CD4-positive, alpha-beta memory T cell (primary cell): ENCODE measurements around the gene TAS2R40. TPM values are rescaled to one million over a fixed set of nuclear protein-coding genes. Genes with fewer than 3 reads are reported as not detected.
"Not testable (repeated sequence)": the region's sequence is repeated elsewhere in the genome, so short reads cannot be mapped to it uniquely, and the experiment has no call there.

Experiments
- CTCF ChIA-PET: fragments of 350-600 bp; sonication (Branson Sonifier 250); formaldehyde crosslinking; loops from one replicate; lab custom pipeline; 2021; ENCODE audit warnings: inconsistent platforms; ENCODE audit not compliant: partially characterized antibody; lab: Charles Lee
- POLR2A ChIA-PET: fragments of 350-600 bp; sonication (Branson Sonifier 250); formaldehyde crosslinking; loops from one replicate; lab custom pipeline; 2021; ENCODE audit not compliant: partially characterized antibody; lab: Charles Lee
- DNase-seq, 5 donors: peaks; one replicate each; pipeline versions ENCODE4 v3.0.0 to v3.0.0-alpha.2; 2020 to 2022; ENCODE audit warnings: mixed read lengths in 1 of 5
- H3K27ac ChIP-seq: one replicate; pipeline ENCODE4 v1.7.0; 2013; ENCODE audit warnings: low read depth, low read length
- H3K27me3 ChIP-seq: 2 replicates; pipeline ENCODE4 v1.7.0; 2013; ENCODE audit warnings: mild to moderate bottlenecking, low read length, moderate library complexity; ENCODE audit not compliant: insufficient read depth
- H3K36me3 ChIP-seq: 2 replicates; pipeline ENCODE4 v1.7.0; 2013; ENCODE audit warnings: mild to moderate bottlenecking, low read length, moderate library complexity; ENCODE audit not compliant: insufficient read depth
- H3K4me1 ChIP-seq: 2 replicates; pipeline ENCODE4 v1.7.0; 2013; ENCODE audit warnings: mild to moderate bottlenecking, low read length, moderate library complexity; ENCODE audit not compliant: insufficient read depth
- H3K4me3 ChIP-seq, 2 donors: one replicate each; pipeline ENCODE4 v1.7.0; 2013; ENCODE audit warnings: low read length in 2 of 2, mild to moderate bottlenecking in 1 of 2
- H3K9me3 ChIP-seq, 2 donors: one replicate each; pipeline ENCODE4 v1.7.0; 2013; ENCODE audit warnings: low read length in 2 of 2, control low read depth in 1 of 2; ENCODE audit not compliant: control insufficient read depth in 1 of 2
- H3K27ac Mint-ChIP-seq, 7 donors: one replicate each; pipeline ENCODE4 v1.8.0; 2020 to 2021; ENCODE audit warnings: mixed read lengths in 7 of 7, mild to moderate bottlenecking in 6 of 7, inconsistent platforms in 3 of 7, moderate library complexity in 3 of 7
- H3K27me3 Mint-ChIP-seq, 2 donors: one replicate each; pipeline ENCODE4 v1.8.0; 2020 to 2021; ENCODE audit warnings: mixed read lengths in 2 of 2
- H3K36me3 Mint-ChIP-seq, 2 donors: one replicate each; pipeline ENCODE4 v1.8.0; 2020 to 2021; ENCODE audit warnings: mixed read lengths in 2 of 2, inconsistent platforms in 1 of 2, mild to moderate bottlenecking in 1 of 2
- H3K4me1 Mint-ChIP-seq, 4 donors: one replicate each; pipeline ENCODE4 v1.8.0; 2020 to 2021; ENCODE audit warnings: mixed read lengths in 4 of 4, mild to moderate bottlenecking in 1 of 4
- H3K4me3 Mint-ChIP-seq, 8 donors: one replicate each; pipeline ENCODE4 v1.8.0; 2020 to 2021; ENCODE audit warnings: mixed read lengths in 8 of 8, mild to moderate bottlenecking in 7 of 8, moderate library complexity in 6 of 8, inconsistent platforms in 3 of 8
- H3K9me3 Mint-ChIP-seq, 8 donors: one replicate each; pipeline ENCODE4 v1.8.0; 2020 to 2021; ENCODE audit warnings: mixed read lengths in 8 of 8, mild to moderate bottlenecking in 5 of 8, inconsistent platforms in 3 of 8, moderate library complexity in 1 of 8
- intact Hi-C: fragments of 100-400 bp; cut with micrococcal nuclease; formaldehyde crosslinking; loops from one replicate; pipeline ENCODE4 v1.15.1; 2023
- polyA plus RNA-seq, 2 donors: library from polyadenylated mRNA; unstranded; fragments of 300-500 nt; fragmentation: Illumina TruSeq; gene quantifications; one replicate each; pipeline ENCODE4 v1.2.3, GENCODE V29; 2021
- total RNA-seq, 2 experiments: library from RNA; stranded (reverse); gene quantifications; one replicate each; pipeline ENCODE4 v1.2.3, GENCODE V29; 2021

TAS2R40 gene
- not detected for total RNA-seq
- not detected for polyA plus RNA-seq

- H3K9me3 ChIP-seq: no peaks in the 10 kb centered on the region
- no peaks in the 10 kb centered on the region for H3K36me3 ChIP-seq
- Mint-ChIP-seq H3K27me3 (peaks cover 19 to 25% of the 10 kb centered on the region in 2 donors), H3K4me3 (no peak within 1 kb of the TSS), H3K9me3 (no peaks in the 10 kb centered on the region), H3K4me1 (no peaks in the 10 kb centered on the region), H3K36me3 (no peaks in the 10 kb centered on the region), H3K27ac (no peak within 1 kb of the TSS)
- no peak for DNase-seq
- ChIA-PET CTCF (interaction anchor here (1.4 to 11.0 kb wide), 4 partner anchors 19 to 1247 kb away, joined by 3 to 291 read pairs (median 8); no protein-coding TSS in a partner anchor), POLR2A (no interaction called here)
- H3K4me1 ChIP-seq: no peaks in the 10 kb centered on the region
- intact Hi-C loops: no loop called here
- no peaks in the 10 kb centered on the region for H3K27me3 ChIP-seq
- H3K4me3 ChIP-seq: no peak within 1 kb of the TSS
- H3K27ac ChIP-seq: no peak within 1 kb of the TSS
Measured at GRCh38 chr7:143221737-143222136, at the start of gene TAS2R40. TSS of gene TAS2R40 (plus strand) at chr7:143222037. CDS start at chr7:143222079, 42 bp downstream.

DNA sequence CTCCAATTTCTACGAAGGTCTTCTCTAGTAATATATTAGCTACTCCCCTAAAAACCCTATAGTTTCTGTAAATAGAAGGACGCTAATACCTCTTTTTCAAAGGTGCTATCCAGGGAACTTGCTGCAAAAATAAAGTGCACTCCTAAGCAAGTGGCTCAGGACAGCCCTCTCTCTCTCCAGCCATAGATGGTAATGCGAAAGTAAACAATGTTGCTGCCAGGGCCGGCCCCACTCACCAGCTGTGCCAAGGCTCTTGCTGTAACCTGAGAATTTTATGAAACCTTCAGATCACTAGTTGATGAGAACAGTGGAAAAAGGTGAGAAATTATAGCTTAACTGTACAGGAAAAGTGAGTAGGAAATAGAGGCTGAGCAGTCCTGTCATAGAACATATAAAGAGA is 49.5 kb upstream of the TAS2R40 start:
- H3K4me3 Mint-ChIP-seq: peak overlapping the region in 1 of 8 donors; percentile 26
- no peak overlapping the region for H3K4me3 ChIP-seq
- CTCF ChIA-PET: no interaction called here
- H3K4me1 ChIP-seq: no peaks in the 10 kb centered on the region
- H3K27ac Mint-ChIP-seq: no peak overlapping the region
- no peaks in the 10 kb centered on the region for H3K36me3 Mint-ChIP-seq
- H3K27me3 Mint-ChIP-seq: peaks cover 12 to 16% of the 10 kb centered on the region in 2 donors
- no peak overlapping the region for H3K27ac ChIP-seq
- intact Hi-C loops: no loop called here
- no peaks in the 10 kb centered on the region for H3K36me3 ChIP-seq
- POLR2A ChIA-PET: no interaction called here
- peaks cover 0 to 18% (median 5%) of the 10 kb centered on the region in 8 donors for H3K9me3 Mint-ChIP-seq
- no peaks in the 10 kb centered on the region for H3K4me1 Mint-ChIP-seq
- no peaks in the 10 kb centered on the region for H3K27me3 ChIP-seq
- DNase-seq: no peak
- H3K9me3 ChIP-seq: no peaks in the 10 kb centered on the region

DNA sequence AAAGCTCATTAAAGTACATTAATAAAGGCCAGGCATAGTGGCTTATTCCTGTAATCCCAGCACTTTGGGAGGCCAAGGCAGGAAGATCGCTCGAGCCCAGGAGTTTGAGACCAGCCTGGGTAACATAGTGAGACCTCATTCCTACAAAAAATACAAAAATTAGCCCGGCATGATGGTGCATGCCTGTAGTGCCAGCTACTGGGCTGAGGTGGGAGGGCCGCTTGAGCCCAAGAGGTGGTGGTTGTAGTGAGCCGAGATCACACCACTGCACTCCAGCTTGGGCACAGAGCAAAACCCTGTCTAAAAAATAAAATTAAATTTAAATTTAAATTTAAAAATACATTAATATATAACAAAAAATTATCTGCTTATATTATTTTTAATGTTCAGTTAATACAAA is 45.7 kb upstream of the TAS2R40 start:
- no peak overlapping the region for H3K4me3 Mint-ChIP-seq
- no peaks in the 10 kb centered on the region for H3K36me3 ChIP-seq
- no peaks in the 10 kb centered on the region for H3K4me1 Mint-ChIP-seq
- ChIA-PET CTCF (no interaction called here), POLR2A (no interaction called here)
- peaks cover 0 to 2% of the 10 kb centered on the region in 2 donors for H3K36me3 Mint-ChIP-seq
- no peak for DNase-seq
- no peaks in the 10 kb centered on the region for H3K27me3 ChIP-seq
- intact Hi-C loops: no loop called here
- H3K4me3 ChIP-seq: no peak overlapping the region
- peaks cover 8 to 10% of the 10 kb centered on the region in 2 donors for H3K27me3 Mint-ChIP-seq
- H3K27ac ChIP-seq: no peak overlapping the region
- H3K4me1 ChIP-seq: no peaks in the 10 kb centered on the region
- peaks cover 0 to 35% (median 29%) of the 10 kb centered on the region in 8 donors for H3K9me3 Mint-ChIP-seq
- H3K9me3 ChIP-seq: peaks cover 0 to 5% of the 10 kb centered on the region in 2 donors
- H3K27ac Mint-ChIP-seq: no peak overlapping the region

DNA sequence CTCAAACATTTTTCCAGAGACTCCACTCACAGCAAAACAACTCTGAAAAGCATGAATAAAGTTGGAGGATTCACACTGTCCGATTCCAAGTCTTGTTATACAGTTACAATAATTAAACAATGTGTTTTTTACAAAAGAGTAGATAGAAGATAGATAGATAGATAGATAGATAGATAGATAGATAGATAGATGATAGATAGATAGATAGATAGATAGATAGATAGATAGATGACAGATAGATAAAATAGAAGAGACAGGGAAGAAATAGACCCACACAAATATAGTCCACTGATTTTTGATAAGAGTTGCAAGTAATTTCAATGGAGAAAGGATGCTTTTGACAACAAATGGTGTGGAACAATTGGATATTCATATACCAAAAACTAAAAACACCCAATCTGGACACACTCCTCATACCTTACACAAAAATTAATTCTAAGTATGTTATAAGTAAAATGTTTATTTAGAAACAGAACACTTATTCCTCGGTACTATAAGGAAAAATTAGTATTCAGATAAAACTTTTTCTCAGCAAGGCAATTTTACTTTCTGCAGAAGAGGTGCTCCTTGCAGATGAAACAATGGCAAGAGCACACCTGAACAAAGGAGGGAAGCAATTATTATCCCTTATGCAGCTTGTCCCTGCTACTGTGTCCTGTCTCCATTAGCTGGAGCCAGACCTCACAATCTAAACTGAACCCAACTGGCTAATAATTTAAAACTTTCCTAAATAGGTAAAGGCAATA is 44.3 kb upstream of the TAS2R40 start:
- peaks cover 0 to 2% of the 10 kb centered on the region in 2 donors for H3K36me3 Mint-ChIP-seq
- Histone ChIP-seq H3K9me3 (peaks cover 0 to 5% of the 10 kb centered on the region in 2 donors), H3K27me3 (no peaks in the 10 kb centered on the region), H3K4me3 (no peak overlapping the region), H3K27ac (no peak overlapping the region), H3K4me1 (no peaks in the 10 kb centered on the region), H3K36me3 (no peaks in the 10 kb centered on the region)
- H3K27me3 Mint-ChIP-seq: peaks cover 8 to 11% of the 10 kb centered on the region in 2 donors
- CTCF ChIA-PET: no interaction called here
- POLR2A ChIA-PET: no interaction called here
- peaks cover 0 to 40% (median 33%) of the 10 kb centered on the region in 8 donors for H3K9me3 Mint-ChIP-seq
- intact Hi-C loops: no loop called here
- no peak for DNase-seq
- no peaks in the 10 kb centered on the region for H3K4me1 Mint-ChIP-seq
- H3K4me3 Mint-ChIP-seq: no peak overlapping the region
- H3K27ac Mint-ChIP-seq: no peak overlapping the region

GRCh38 chr7:143180771-143181170 is 41.1 kb upstream of the TAS2R40 start:
- H3K27ac Mint-ChIP-seq, H3K27ac ChIP-seq, CTCF ChIA-PET, H3K4me3 Mint-ChIP-seq, H3K27me3 ChIP-seq, H3K4me1 ChIP-seq, POLR2A ChIA-PET, H3K36me3 Mint-ChIP-seq, H3K9me3 ChIP-seq, intact Hi-C loops, H3K4me3 ChIP-seq, H3K36me3 ChIP-seq, H3K4me1 Mint-ChIP-seq, DNase-seq: not testable (repeated sequence)
- Mint-ChIP-seq H3K9me3 (peaks cover 0 to 36% (median 33%) of the 10 kb centered on the region in 8 donors), H3K27me3 (peaks cover 23 to 24% of the 10 kb centered on the region in 2 donors)

DNA sequence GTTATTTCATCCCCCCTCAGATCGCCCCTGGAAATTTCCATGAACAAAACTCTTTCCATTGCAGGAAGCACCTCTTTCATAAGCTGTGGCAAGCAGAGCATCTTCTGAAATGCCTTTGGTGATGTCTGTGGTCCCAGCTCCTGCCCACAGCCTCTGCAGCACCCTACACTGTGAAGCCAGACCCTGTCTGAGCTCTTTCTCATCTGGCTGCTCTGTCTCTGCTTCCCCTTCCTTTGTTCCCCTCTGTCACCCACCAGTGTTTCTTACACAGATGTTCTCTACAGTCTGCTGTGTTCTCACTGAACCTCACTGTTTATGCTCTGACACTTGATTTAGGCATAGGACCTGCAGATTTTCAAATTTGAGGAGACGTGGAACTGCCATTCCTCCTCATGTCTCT is 40.5 kb upstream of the TAS2R40 start:
- no peaks in the 10 kb centered on the region for H3K4me1 Mint-ChIP-seq
- DNase-seq: no peak
- H3K36me3 ChIP-seq: no peaks in the 10 kb centered on the region
- no peaks in the 10 kb centered on the region for H3K4me1 ChIP-seq
- H3K27me3 ChIP-seq: no peaks in the 10 kb centered on the region
- POLR2A ChIA-PET: no interaction called here
- CTCF ChIA-PET: no interaction called here
- H3K36me3 Mint-ChIP-seq: peaks cover 2 to 3% of the 10 kb centered on the region in 2 donors
- H3K27ac Mint-ChIP-seq: no peak overlapping the region
- no peak overlapping the region for H3K4me3 ChIP-seq
- H3K9me3 ChIP-seq: peaks cover 0 to 5% of the 10 kb centered on the region in 2 donors
- intact Hi-C loops: no loop called here
- H3K27ac ChIP-seq: no peak overlapping the region
- H3K9me3 Mint-ChIP-seq: peaks cover 0 to 36% (median 33%) of the 10 kb centered on the region in 8 donors
- no peak overlapping the region for H3K4me3 Mint-ChIP-seq
- H3K27me3 Mint-ChIP-seq: peaks cover 23 to 28% of the 10 kb centered on the region in 2 donors

- no peaks in the 10 kb centered on the region for H3K36me3 ChIP-seq
- no peak within 1 kb of the TSS for H3K4me3 Mint-ChIP-seq
- no peaks in the 10 kb centered on the region for H3K4me1 ChIP-seq
- no peak for DNase-seq
- CTCF ChIA-PET: no interaction called here
- no peak within 1 kb of the TSS for H3K4me3 ChIP-seq
- intact Hi-C loops: no loop called here
- H3K27ac ChIP-seq: no peak within 1 kb of the TSS
- H3K9me3 Mint-ChIP-seq: peaks cover 0 to 26% (median 22%) of the 10 kb centered on the region in 8 donors
- H3K9me3 ChIP-seq: peaks cover 0 to 1% of the 10 kb centered on the region in 2 donors
- no peaks in the 10 kb centered on the region for H3K27me3 ChIP-seq
- no peaks in the 10 kb centered on the region for H3K4me1 Mint-ChIP-seq
- no peak within 1 kb of the TSS for H3K27ac Mint-ChIP-seq
- POLR2A ChIA-PET: no interaction called here
- H3K36me3 Mint-ChIP-seq: peaks cover 2 to 3% of the 10 kb centered on the region in 2 donors
- H3K27me3 Mint-ChIP-seq: peaks cover 26 to 30% of the 10 kb centered on the region in 2 donors
Measured at GRCh38 chr7:143183024-143183423, 38.8 kb upstream of the TAS2R40 start, which contains the start of gene TAS2R39. TSS of gene TAS2R39 (plus strand) at chr7:143183419. CDS start at chr7:143183419, 0 bp downstream.
